ENCODE data around the gene VMP1.

DNA sequence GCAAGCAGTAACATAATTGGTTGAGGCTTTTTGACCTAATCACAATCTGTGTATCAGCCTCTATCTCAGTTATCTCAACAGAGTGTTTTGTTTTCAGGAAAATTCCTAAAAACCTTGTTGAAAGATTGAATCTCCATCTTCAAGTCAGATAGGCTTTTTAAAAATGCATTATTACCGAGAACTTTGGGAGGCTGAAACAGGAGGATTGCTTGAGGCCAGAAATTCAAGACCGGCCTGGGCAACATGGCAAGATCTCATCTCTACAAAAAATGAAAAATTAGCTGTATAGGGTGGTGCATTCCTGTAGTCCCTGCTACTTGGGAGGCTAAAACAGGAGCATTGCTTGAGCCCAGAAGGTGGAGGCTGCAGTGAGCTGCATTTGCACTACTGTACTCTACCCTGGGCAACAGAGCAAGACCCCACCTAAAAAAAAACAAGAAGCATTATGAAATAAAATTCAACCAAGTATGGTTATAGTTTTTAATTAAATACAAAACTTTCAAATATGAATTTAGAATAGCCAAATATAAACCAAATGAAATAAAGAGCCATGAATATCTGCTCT, 68.4 kb downstream of the VMP1 start:
- TF ChIP-seq, protein P1, sequence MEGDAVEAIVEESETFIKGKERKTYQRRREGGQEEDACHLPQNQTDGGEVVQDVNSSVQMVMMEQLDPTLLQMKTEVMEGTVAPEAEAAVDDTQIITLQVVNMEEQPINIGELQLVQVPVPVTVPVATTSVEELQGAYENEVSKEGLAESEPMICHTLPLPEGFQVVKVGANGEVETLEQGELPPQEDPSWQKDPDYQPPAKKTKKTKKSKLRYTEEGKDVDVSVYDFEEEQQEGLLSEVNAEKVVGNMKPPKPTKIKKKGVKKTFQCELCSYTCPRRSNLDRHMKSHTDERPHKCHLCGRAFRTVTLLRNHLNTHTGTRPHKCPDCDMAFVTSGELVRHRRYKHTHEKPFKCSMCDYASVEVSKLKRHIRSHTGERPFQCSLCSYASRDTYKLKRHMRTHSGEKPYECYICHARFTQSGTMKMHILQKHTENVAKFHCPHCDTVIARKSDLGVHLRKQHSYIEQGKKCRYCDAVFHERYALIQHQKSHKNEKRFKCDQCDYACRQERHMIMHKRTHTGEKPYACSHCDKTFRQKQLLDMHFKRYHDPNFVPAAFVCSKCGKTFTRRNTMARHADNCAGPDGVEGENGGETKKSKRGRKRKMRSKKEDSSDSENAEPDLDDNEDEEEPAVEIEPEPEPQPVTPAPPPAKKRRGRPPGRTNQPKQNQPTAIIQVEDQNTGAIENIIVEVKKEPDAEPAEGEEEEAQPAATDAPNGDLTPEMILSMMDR (CRISPR knock-in tag; IDR thresholded peaks at IDR 0.05), result no peak
- TF ChIP-seq ZNF274 (CRISPR knock-in tag; IDR thresholded peaks at IDR 0.05), result no peak
- no peak for TF ChIP-seq TAF1 (CRISPR knock-in tag; IDR thresholded peaks at IDR 0.05)
